ENCODE data around the gene SLC7A6OS. TPM values are rescaled to one million over a fixed set of nuclear protein-coding genes. Genes with fewer than 3 reads are reported as not detected.
"Not testable (repeated sequence)": the region's sequence is repeated elsewhere in the genome, so short reads cannot be mapped to it uniquely, and the experiment has no call there.

Gene SLC7A6OS
- total RNA-seq, 2 donors from 2014 or later: 21.4 to 29.6 TPM

DNA sequence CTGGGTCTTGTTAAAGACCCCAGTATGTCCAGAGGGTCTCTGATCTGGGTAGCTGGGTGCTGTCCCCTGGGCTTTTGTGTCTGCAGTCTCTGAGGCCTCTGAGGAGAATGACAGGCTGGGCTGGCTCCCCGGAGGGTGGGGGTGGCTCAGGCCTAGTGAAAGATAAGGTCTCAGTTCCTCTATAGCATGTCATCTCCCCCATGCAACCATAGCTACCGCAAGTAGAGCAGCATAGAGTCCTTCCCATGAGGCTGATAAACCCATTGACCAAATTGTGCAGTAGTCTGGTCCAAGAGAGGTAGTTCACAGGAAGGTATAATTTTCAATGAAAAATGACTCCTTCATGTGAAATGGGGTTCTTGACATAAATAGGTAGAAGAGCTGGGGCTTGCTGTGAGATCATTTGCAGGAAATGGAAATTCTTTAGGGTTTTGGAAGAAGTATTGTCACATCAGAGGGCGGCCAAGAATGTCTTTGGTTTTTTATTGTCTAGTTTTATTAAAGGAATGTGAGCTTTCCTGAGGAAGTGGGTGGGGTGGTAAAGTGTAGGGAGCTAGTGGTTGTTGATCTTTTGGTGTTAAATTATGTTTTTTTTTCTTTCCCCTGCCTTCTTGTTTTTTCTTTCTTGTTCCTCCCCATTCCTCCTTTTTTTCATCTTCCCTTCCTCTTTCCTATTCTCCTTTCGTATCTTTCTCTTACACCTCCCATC, 21.0 kb downstream of the SLC7A6OS start:
- Mint-ChIP-seq H3K36me3 (peaks cover 35 to 40% of the 10 kb centered on the region in 2 donors), H3K27ac (peak overlapping the region; percentile 46 to 86), H3K9me3 (no peaks in the 10 kb centered on the region)
- ATAC-seq: peak; percentile 73 to 82
- DNase-seq (ENCODE audit: low spot score in 2 of 2): peak; percentile 50 to 65

- Mint-ChIP-seq H3K36me3 (peaks cover 35 to 40% of the 10 kb centered on the region in 2 donors), H3K9me3 (no peaks in the 10 kb centered on the region), H3K27ac (peak overlapping the region; percentile 46 to 86)
- ATAC-seq (no peak), DNase-seq (ENCODE audit: low spot score in 2 of 2) (no peak)
Measured at GRCh38 chr16:68289202-68289601, 21.5 kb downstream of the SLC7A6OS start.

DNA sequence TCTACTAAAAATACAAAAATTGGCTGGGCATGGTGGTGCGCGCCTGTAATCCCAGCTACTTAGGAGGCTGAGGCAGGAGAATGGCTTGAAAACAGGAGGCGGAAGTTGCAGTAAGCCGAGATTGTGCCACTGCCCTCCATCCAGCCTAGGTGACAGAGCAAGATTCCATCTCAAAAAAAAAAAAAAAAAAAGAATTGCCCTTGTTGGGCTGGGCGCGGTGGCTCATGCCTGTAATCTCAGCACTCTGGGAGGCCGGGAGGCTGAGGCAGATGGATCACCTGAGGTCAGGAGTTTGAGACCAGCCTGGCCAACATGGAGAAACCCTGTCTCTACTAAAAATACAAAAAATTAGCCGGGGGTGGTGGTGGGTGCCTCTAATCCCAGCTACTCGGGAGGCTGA, 21.9 kb downstream of the SLC7A6OS start:
- ATAC-seq; H3K9me3 Mint-ChIP-seq; DNase-seq (ENCODE audit: low spot score in 2 of 2): not testable (repeated sequence)
- H3K36me3 Mint-ChIP-seq: peaks cover 35 to 40% of the 10 kb centered on the region in 2 donors
- H3K27ac Mint-ChIP-seq: peak overlapping the region; percentile 46 to 86

GRCh38 chr16:68288252-68288650, 22.5 kb downstream of the SLC7A6OS start:
- H3K9me3 Mint-ChIP-seq: no peaks in the 10 kb centered on the region
- H3K27ac Mint-ChIP-seq: peak overlapping the region; percentile 46 to 86
- no peak for DNase-seq (ENCODE audit: low spot score in 2 of 2)
- peaks cover 35 to 40% of the 10 kb centered on the region in 2 donors for H3K36me3 Mint-ChIP-seq
- no peak for ATAC-seq

DNA sequence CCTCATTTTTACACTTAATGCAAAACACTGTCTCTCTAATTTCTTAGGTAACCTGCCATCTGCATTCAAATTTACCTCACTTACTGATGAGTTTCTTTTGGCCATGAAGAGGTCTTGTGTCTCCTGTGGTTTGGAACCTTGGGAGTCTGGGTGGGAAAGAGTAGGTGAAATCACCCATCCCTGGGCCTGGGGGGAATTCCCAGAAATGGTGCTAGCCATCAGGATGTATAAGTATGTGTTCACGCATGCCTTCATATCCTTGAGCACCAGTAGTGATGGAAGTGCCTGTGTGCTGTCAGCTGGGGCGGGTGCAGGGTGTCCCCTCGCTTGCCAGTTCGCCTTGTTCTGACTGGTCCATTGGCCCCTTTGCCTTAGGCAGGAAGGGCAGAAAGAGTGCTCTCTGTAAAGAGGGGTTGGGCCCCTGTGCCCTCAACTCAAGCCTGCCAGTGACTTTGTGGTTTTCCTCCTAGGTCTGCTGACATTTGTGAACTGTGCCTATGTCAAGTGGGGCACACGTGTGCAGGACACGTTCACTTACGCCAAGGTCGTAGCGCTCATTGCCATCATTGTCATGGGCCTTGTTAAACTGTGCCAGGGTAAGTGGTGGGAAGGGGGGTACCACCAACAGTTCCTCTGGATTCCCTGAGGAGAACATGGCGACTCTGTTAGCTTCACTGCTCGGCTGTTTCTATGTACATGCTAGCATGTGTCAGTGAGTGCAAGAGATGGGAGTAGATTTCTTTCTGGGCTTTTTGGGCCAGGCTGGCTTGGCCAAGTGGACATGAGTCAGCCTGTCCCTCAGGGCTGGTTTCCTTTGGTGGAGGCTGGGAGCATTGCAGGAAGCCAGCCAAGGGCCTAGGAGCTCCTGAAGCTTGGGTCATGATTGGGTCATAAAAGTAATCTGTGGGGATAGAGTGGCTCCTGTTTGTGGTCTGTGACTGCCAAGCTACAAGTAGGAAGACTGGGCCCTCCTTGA, 23.2 kb downstream of the SLC7A6OS start:
- ATAC-seq (peak in 1 of 2 donors; percentile 62), DNase-seq (ENCODE audit: low spot score in 2 of 2) (peak in 1 of 2 donors; percentile 69)
- Mint-ChIP-seq H3K9me3 (no peaks in the 10 kb centered on the region), H3K27ac (peak overlapping the region; percentile 46 to 86), H3K36me3 (peaks cover 40 to 42% of the 10 kb centered on the region in 2 donors)

- peaks cover 37 to 39% of the 10 kb centered on the region in 2 donors for H3K36me3 Mint-ChIP-seq
- DNase-seq (ENCODE audit: low spot score in 2 of 2) (no peak), ATAC-seq (peak; percentile 11 to 40)
- H3K9me3 Mint-ChIP-seq: no peaks in the 10 kb centered on the region
- H3K27ac Mint-ChIP-seq: peak overlapping the region; percentile 86 to 94
Measured at GRCh38 chr16:68286153-68287074, 24.3 kb downstream of the SLC7A6OS start.

GRCh38 chr16:68285683-68286082, 25.1 kb downstream of the SLC7A6OS start:
- no peak for DNase-seq (ENCODE audit: low spot score in 2 of 2)
- ATAC-seq: no peak
- H3K36me3 Mint-ChIP-seq: peaks cover 30 to 37% of the 10 kb centered on the region in 2 donors
- no peaks in the 10 kb centered on the region for H3K9me3 Mint-ChIP-seq
- H3K27ac Mint-ChIP-seq: peak overlapping the region; percentile 26 to 86

DNA sequence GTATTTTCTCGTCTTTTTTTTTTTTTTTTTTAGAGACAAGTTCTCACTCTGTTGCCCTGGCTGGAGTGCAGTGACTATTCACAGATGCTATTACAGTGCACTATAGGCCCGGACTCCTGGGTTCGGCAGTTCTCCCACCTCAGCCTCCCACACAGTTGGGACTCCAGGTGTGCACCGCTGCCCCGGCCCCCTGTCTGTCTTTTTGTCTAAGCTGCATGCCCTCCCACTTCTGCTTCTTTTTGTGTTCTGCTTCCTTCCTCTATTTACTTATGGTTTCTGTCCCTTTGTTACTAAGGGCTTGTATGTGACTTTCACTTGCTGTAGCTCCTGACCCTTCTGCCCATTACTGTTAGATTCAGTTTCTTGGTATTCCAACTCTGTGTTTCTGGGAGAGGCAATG, 25.9 kb downstream of the SLC7A6OS start:
- no peak for DNase-seq (ENCODE audit: low spot score in 2 of 2)
- H3K27ac Mint-ChIP-seq: peak overlapping the region; percentile 86 to 94
- ATAC-seq: peak in 1 of 2 donors; percentile 10
- no peaks in the 10 kb centered on the region for H3K9me3 Mint-ChIP-seq
- peaks cover 32 to 40% of the 10 kb centered on the region in 2 donors for H3K36me3 Mint-ChIP-seq

DNA sequence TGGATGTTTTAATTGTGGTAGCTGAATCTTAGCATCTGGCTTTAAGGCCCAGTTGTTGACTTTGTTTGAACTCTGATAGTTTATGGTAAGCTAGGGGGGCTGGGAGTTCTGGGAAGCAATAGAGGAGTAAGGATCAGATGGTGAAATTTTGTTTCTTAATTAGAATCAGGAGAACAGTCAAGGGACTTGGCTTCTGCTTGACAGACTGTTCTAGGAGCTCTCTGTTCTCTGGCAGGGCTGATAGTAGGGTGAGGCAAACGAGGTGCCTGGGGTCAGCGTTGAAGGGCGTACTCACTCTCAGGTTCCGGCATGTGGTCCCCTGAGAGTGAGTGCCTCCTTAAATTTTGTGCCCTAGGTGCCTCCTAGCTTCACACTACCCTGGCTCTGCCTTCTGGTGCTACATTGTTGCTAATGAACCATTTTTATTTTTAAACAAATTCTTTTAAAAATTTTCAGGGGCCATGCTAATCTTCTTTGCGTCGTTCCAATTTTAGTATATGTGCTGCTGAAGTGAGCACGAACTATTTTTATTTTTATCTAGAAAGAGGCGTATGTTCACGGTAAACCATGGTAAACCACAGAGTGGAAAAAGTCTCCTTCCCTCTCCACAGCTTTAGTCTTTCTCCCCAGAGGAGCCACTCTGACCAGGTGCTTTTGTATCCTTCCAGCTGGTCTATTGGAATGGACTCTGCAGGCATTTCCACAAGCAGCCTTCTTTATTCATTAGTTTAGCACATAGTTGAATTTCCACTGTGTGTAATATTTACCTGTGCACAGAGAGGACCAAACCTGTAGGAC, 26.7 kb downstream of the SLC7A6OS start:
- Mint-ChIP-seq H3K36me3 (peaks cover 38 to 47% of the 10 kb centered on the region in 2 donors), H3K27ac (peak overlapping the region; percentile 79 to 86), H3K9me3 (no peaks in the 10 kb centered on the region)
- no peak for DNase-seq (ENCODE audit: low spot score in 2 of 2)
- peak in 1 of 2 donors; percentile 37 for ATAC-seq

- ATAC-seq: no peak
- Mint-ChIP-seq H3K36me3 (peaks cover 38 to 47% of the 10 kb centered on the region in 2 donors), H3K27ac (peak overlapping the region; percentile 79 to 86), H3K9me3 (no peaks in the 10 kb centered on the region)
- DNase-seq (ENCODE audit: low spot score in 2 of 2): no peak
Measured at GRCh38 chr16:68283346-68283745, 27.4 kb downstream of the SLC7A6OS start.

DNA sequence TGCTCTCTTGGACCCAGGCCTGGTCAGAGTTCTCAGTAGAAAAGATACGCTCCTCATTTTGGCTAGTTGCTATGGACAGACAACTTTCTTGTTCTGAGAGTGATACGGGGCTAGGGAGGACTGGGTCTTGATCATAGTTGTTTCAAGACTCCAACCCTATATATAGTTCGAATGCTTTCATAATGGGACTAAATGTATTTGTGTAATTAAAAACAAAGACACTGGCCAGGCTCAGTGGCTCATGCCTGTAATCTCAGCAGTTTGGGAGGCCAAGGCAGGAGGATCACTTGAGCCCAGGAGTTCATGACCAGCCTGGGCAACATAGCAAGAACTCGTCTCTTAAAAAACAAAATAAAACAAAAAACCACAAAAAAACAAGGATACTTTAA, 28.7 kb downstream of the SLC7A6OS start:
- no peaks in the 10 kb centered on the region for H3K9me3 Mint-ChIP-seq
- H3K36me3 Mint-ChIP-seq: peaks cover 31 to 35% of the 10 kb centered on the region in 2 donors
- ATAC-seq (no peak), DNase-seq (ENCODE audit: low spot score in 2 of 2) (no peak)
- peak overlapping the region; percentile 78 to 86 for H3K27ac Mint-ChIP-seq

GRCh38 chr16:68281368-68282063, 29.2 kb downstream of the SLC7A6OS start:
- Mint-ChIP-seq H3K36me3 (peaks cover 27 to 31% of the 10 kb centered on the region in 2 donors), H3K9me3 (no peaks in the 10 kb centered on the region), H3K27ac (peak overlapping the region; percentile 78 to 86)
- DNase-seq (ENCODE audit: low spot score in 2 of 2) (no peak), ATAC-seq (peak; percentile 39 to 55)

GRCh38 chr16:68279726-68280558, 30.8 kb downstream of the SLC7A6OS start:
- no peak for ATAC-seq
- H3K27ac Mint-ChIP-seq: peak overlapping the region; percentile 31 to 64
- no peak for DNase-seq (ENCODE audit: low spot score in 2 of 2)
- peaks cover 26 to 27% of the 10 kb centered on the region in 2 donors for H3K36me3 Mint-ChIP-seq
- H3K9me3 Mint-ChIP-seq: no peaks in the 10 kb centered on the region

- no peak for DNase-seq (ENCODE audit: low spot score in 2 of 2)
- Mint-ChIP-seq H3K27ac (peak overlapping the region; percentile 47 to 83), H3K9me3 (no peaks in the 10 kb centered on the region), H3K36me3 (peaks cover 30 to 41% of the 10 kb centered on the region in 2 donors)
- no peak for ATAC-seq
Measured at GRCh38 chr16:68276223-68276622, 34.5 kb downstream of the SLC7A6OS start.

Data from activated naive CD4-positive, alpha-beta T cell treated with anti-CD3 and anti-CD28 coated beads, Interleukin-2, amount 50 U/mL, for 72 hours (primary cell).